Hematopoietic multipotent progenitor cell treated with erythropoietin and hydrocortisone succinate and interleukin-3 and kit ligand, for 17 days (in vitro differentiated cells): ENCODE results near the gene SEMA5A.

Experiments
- DNase-seq: peaks from one replicate; pipeline ENCODE4 v3.0.0-alpha.2; 2015; ENCODE audit warnings: low spot score

The SEMA5A gene

DNA sequence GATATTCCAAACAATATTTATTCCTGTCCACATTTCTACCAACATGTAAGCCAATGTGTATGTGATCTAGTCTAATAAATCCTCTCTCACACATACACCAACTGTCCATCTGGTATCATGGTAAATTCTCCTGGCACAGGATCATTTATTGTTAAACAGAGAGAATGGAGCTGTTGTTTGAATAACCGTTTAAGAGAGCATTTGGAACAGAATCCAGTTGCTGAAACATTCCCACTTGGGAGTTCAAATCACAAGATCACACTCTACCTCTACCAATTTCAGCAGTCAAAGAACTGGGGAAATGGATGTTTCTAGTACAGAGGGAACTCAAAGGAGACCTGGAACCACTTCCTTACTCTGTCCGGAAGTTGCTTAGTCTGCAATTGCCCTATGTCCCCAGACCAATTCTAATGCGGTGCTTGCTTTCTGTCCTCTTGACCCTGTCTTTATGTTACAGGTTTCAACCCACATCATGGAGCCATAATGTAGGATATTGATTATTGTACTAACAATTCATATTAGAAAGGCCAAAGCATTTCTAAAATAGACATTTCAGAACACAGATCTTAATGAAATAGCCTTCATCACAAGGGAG is 488.4 kb downstream of the SEMA5A start:
- no peak for DNase-seq

DNA sequence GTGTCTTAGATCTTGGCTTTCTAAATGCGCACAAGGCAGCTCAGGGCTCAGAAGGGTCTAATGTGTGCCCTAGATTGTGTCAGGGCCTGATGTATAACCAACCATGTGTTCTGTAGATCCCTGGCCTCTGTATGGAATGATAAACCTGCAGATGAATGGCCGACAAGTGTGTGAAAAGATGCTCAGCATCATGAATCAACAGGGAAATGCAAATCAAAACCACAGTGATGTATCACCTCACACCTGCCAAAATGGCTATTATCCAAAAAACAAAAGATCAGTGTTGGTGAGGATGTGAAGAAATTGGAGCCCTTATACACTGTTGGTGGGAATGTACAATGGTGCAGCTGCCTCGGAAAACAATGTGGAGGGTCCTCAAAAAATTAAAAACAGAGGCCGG is 489.8 kb downstream of the SEMA5A start:
- no peak for DNase-seq

DNA sequence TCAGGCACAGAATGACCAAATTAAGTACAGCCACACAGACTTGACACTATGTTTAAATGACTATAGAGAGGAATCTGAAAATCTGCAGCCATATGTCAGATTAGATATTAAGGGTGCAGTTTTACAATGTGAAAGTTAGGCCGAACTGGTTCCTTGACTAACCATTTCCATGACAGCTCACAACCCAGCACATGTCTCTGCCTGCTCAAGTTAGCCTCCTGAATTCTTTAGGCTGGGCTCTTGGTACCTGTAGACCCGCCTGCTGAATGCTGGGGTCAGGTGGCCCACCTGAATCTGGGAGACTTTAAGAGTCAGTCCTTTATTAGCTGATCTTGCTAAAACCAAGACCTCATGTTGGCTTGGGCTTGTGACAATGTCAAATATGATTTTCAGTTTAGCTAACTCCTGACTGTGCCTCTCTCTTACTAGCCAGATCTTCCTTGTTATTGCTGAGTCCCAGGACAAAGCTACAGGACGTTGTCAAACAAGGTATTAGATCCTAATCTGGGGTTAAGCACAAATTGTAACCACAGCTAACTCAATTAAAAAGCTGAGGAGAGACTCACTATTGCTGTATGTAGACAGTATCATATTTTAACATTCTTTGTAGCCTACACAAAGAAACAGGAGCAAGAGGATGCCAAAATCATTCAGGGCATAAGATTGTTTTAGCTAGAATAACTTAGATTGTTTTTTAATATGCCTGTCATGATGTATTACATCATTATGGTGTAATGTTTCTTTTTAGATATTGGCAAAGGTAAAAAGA is 490.9 kb downstream of the SEMA5A start:
- no peak for DNase-seq

GRCh38 chr5:9054322-9054721 is 491.6 kb downstream of the SEMA5A start:
- no peak for DNase-seq

GRCh38 chr5:9052421-9052820 is 493.5 kb downstream of the SEMA5A start:
- DNase-seq: no peak

- DNase-seq: no peak
Measured at GRCh38 chr5:9051779-9052178, 494.1 kb downstream of the SEMA5A start.

DNA sequence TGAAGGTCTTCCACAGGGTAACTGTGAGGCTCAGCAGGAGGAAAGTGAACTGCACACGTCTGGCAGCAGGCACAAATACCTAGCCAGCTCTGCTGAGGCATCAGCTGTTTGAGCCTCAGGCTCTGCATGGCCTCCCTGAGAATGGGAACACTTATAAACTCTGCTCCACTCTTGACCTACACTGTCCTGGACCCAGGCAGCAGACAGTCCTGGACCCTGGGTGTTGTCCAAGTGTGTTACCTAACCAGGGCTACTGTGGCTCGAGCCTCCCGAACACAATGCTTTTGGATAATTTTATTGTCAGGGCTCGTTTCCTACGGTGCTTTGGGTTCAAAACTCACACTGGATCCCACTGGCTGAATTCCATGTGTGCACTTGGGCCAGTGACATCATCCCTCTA is 497.9 kb downstream of the SEMA5A start:
- DNase-seq: no peak

DNA sequence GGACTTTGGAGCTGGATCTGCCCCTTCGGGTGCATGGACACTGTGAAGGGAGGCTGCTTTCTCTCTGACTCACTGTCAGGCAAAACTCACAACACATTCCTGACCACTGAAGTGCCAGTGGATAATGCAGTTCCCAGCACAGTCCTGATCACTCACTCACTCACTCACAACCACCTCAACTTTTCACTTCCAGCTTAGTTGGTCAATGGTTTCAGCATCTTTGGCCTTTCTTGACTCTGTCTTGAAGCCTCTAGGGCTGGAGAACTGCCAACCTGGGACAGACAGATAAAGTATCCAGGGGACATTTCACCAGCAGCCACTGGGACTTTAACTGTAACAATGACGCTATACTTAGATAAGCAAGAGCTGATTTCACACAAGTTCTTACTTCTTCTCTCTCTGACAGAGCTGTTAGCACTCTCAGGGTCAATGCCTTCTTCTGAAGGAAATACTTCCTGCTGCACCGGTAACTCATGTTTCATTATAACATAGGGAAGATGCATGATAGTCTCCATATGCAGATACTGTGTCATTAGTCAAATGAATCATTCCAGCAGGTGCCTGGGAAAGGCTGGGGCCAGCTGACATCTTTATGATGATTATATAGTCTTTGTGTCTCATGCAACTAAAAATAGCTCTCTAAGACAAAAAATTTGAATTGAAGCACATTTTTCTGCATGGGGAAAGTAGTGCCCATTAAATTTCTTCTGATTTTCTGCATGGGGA is 499.0 kb downstream of the SEMA5A start:
- no peak for DNase-seq

GRCh38 chr5:9045946-9046345 is 499.9 kb downstream of the SEMA5A start:
- no peak for DNase-seq

GRCh38 chr5:9042241-9042640 is 503.6 kb downstream of the SEMA5A start:
- no peak for DNase-seq

DNA sequence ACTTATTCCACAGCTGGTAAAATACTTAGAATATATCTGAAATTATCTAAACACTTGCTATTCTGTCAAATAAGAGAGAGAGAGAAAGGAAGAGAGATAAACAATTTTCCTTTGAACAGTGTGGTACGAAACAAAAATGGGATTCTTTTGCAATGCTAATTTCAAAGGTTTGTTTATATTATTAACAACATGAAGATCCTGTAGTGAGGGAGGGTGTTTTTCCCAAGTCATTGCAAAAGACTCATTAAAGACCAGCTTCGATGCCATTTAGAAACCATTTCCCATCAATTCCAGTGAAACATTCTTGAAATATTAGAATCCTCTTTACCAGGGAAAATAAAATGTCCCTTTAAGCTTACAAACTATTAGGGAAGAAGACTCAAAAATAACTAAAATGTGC is 505.4 kb downstream of the SEMA5A start:
- DNase-seq: no peak

DNA sequence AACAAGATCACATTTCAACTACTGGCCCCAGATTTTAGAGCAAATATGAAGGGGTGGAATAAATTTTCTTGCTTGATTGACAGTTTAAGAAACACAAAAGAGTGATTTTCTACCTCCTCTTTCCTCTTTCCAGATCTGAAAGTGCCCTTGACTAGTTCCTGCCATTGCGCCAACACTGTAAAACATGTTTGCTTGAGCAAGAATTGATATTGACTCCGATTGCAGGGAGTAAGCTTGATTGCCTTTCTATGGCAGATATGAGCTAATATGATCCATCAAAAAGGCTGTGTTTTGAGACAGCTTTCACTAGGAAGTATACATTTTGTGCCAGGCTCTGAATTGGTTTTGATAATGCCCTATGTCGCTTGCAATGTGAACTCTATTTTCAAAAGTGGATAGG is 508.8 kb downstream of the SEMA5A start:
- DNase-seq: no peak

DNA sequence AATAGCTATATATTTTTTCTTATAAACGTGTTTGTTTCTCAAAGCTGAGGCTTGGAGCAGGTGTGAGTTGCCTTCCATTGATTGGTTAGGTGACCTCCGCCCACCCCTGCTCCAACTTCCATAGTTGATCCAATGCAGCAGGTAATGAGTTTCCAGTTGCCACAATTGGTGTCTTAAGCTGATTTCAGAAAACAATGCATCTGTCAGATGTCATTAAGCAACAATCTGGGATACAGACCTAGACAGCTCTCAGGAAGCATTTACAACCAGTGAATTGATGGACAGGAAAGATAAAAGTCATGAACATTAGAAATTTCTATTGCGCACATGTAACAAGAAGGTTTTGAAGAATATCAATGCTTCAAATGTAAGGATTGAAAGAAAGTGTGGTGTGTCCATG is 510.5 kb downstream of the SEMA5A start:
- DNase-seq: no peak

DNA sequence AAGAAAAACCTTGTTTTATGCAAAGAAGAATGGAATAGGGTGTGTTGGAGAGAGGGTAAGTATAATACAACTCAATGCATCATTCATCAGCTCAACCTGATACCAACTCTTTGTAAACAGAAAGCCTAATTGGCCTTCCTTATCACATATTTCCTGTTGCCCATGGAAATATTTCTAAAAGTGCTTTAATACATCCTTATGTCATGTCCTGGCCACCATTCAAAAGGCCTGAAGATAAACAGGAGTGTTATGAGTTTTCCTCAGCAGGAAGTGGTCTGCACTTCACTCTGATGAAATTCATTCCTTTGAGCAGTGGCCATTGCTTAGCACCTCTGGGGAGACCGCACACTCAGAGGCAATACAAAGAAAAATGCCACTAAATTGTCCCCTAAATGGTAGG is 511.2 kb downstream of the SEMA5A start:
- no peak for DNase-seq

DNA sequence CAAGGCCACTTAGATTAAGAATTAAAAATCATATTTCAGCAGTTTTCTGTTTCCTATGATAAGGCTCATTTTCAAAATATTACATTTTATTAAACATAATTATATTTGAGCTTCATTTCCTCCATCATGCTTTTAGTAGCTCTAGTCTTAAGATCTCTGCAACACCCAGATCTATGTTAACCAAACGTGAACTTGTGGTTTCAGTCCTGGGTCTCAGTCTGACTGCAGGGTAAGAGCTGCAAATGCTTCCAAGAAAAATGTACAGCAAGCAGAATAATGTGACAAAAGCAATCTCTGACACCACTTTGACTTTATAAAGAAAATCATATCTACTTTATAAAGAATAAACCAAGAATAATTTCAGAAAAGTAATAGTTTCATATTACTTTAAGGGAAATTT is 512.4 kb downstream of the SEMA5A start:
- no peak for DNase-seq

GRCh38 chr5:9025942-9026341 is 519.9 kb downstream of the SEMA5A start:
- DNase-seq: no peak

DNA sequence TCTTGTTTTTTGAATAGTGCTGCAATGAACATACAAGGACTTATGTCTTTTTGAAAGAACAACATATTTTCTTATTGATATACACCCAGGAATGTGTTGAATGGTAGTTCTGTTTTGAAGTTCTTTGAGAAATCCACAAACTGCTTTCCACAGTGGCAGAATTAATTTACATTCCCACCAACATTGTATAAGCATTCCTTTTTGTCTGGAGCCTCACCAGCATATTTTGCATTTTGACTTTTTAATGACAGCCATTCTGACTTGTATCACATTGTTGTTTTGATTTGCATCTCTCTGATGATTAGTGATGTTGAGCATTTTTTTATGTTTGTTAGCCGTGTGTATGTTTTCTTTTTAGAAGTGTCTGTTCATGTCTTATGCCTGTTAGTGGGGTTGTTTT is 524.9 kb downstream of the SEMA5A start:
- DNase-seq: no peak

GRCh38 chr5:9015937-9016270 is 530.0 kb downstream of the SEMA5A start:
- DNase-seq: no peak

DNA sequence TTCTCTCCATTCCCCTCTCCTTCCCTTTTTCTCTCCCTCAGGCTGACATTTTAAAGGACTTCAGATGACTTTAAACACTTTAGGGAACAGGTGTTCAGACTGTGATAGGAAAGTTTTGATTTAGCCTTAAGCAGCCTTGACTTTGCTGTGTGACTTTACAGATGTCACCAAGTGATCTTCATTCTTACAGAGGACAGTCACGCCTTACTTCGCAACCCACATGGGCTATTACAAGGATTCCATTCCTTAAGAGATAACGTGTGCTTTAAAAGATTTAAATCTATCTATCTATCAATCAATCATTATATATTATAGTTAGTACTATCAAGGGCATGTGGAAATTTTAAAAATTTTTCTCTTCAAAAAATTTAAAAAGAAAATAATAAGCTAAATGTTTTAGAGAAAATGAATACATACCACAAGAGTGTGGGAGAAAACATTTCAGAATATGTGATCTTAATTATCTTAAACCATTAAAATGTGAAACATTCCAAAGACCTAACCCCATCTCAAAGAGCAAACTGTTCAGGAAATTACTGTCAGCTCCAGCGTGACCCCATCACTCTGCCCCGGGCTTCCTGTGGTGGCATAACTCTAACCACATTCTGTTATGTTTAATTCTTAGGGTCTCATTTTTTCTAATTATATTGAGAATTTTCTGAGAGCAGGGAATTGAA is 530.5 kb downstream of the SEMA5A start:
- no peak for DNase-seq

DNA sequence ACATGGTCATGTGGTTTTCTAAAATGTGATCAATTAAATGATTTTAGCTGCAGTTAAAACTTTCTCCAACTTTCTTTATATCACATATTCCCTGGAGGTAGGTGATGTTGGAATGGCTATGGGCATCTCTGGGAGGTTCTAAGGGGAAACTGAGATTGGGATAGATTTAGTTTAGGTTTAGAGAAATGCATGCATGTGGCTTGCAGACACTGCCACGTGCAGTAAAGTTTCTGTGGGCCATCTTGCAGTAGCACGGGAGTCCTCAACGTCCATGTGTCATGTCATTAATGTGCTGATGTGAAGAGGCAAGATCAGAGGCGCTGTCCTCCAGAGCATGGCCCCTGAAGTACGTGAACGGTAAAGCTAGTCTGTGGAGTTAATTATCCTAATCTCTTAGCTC is 532.7 kb downstream of the SEMA5A start:
- no peak for DNase-seq

GRCh38 chr5:9009931-9010651 is 535.8 kb downstream of the SEMA5A start:
- no peak for DNase-seq

DNA sequence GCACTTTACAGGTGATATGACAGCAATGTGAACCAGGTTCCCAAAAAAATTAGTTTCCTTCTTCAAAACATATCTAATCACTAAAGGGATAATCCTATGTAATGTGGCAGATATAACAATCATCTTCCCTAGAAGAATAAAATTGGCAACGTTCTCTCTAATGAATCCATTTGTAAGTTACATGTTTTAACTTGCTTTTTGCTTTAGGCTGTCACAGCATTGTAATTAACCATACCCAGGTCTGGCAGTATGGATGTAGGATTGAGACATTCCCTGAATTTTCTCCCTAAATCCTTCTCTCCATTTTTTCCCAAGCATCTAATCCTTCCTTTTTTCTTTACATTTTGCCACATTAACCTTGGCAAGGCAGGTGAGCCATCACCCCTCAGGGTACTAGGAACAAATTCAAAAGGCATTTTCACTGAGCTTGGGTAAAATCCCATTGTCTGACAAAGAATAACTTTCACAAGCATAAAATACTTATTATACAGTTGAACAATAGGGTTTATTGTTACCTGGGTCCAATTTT is 548.3 kb downstream of the SEMA5A start:
- no peak for DNase-seq
